NT2/D1 (cell line): ENCODE data around the gene GNAQ.

ENCODE experiments used
- SUZ12 ChIP-seq: IDR thresholded peaks from 2 replicates; pipeline ENCODE4 v1.6.1; 2011; ENCODE audit not compliant: insufficient read length, insufficient read depth; ENCODE audit errors: extremely low read depth
- YY1 ChIP-seq: IDR thresholded peaks from 2 replicates; pipeline ENCODE4 v1.6.1; 2011; ENCODE audit not compliant: insufficient read length, insufficient read depth
- ZNF274 ChIP-seq: IDR thresholded peaks from 2 replicates; pipeline ENCODE4 v1.6.1; 2011; ENCODE audit warnings: mild to moderate bottlenecking, low read depth, low read length

- TF ChIP-seq YY1 (no peak), ZNF274 (no peak), SUZ12 (no peak)
Observed at GRCh38 chr9:77901771-77902170, 129.8 kb downstream of the GNAQ start.
